Endothelial cell of umbilical vein (primary cell): Measurements from ENCODE around the gene XPNPEP2.
A peak's percentile ranks its signal among the peaks of the same experiment; 100 is the strongest.

ENCODE experiments used
- CTCF ChIP-seq, 2 donors: IDR thresholded peaks; 1 replicate in 1 of 2; 2 replicates in 1 of 2; pipeline ENCODE4 v1.5.1; 2011; ENCODE audit warnings: low read length in 2 of 2, mild to moderate bottlenecking in 2 of 2, moderate library complexity in 2 of 2, control low read depth in 1 of 2, inconsistent platforms in 1 of 2, low read depth in 1 of 2; ENCODE audit not compliant: insufficient read depth in 1 of 2; ENCODE audit errors: extremely low read depth in 1 of 2
- EZH2 ChIP-seq: IDR thresholded peaks from 2 replicates; pipeline ENCODE4 v1.6.1; 2012; ENCODE audit warnings: borderline replicate concordance, low read depth, mild to moderate bottlenecking, moderate library complexity, low read length, inconsistent platforms; ENCODE audit not compliant: severe bottlenecking
- FOS ChIP-seq: IDR thresholded peaks from 2 replicates; pipeline ENCODE4 v1.6.1; 2011; ENCODE audit warnings: mild to moderate bottlenecking, low read length, moderate library complexity, borderline replicate concordance; ENCODE audit not compliant: insufficient read depth
- GATA2 ChIP-seq: IDR thresholded peaks from 2 replicates; pipeline ENCODE4 v1.7.0; 2011; ENCODE audit warnings: low read depth, mild to moderate bottlenecking, moderate library complexity, mixed read lengths, low read length; ENCODE audit not compliant: insufficient read length, insufficient read depth
- MAX ChIP-seq: IDR thresholded peaks from 2 replicates; pipeline ENCODE4 v1.6.1; 2011; ENCODE audit not compliant: insufficient read depth, insufficient read length
- MYC ChIP-seq: IDR thresholded peaks from one replicate; pipeline ENCODE4 v1.6.1; 2011; ENCODE audit warnings: mild to moderate bottlenecking, low read depth, low read length
- POLR2A ChIP-seq: IDR thresholded peaks from 2 replicates; pipeline ENCODE4 v1.6.1; 2012; ENCODE audit warnings: low read depth, mild to moderate bottlenecking, control low read depth, low read length
- POLR2AphosphoS5 ChIP-seq: IDR thresholded peaks from 2 replicates; pipeline ENCODE4 v1.6.1; 2012; ENCODE audit warnings: low read depth, mild to moderate bottlenecking, control low read depth, low read length, moderate library complexity; ENCODE audit not compliant: insufficient read depth

- TF ChIP-seq POLR2A (no peak), MYC (no peak), CTCF (IDR thresholded peaks at IDR 0.05; ENCODE audit: extremely low read depth in 1 of 2, insufficient read depth in 1 of 2, low read depth in 1 of 2, low read length in 2 of 2) (no peak), POLR2AphosphoS5 (no peak), MAX (no peak), FOS (no peak), EZH2 (no peak), GATA2 (peak; percentile 76)
Observed at GRCh38 chrX:129721870-129722269, 16.9 kb upstream of the XPNPEP2 start.
